ENCODE data around the gene C17orf75.

- no peak for TF ChIP-seq CTCF (IDR thresholded peaks at IDR 0.05)
- no peak for TF ChIP-seq EZH2 (IDR thresholded peaks at IDR 0.05)
- TF ChIP-seq EZH2phosphoT487 (IDR thresholded peaks at IDR 0.05): no peak
These were observed 14.8 kb upstream of the C17orf75 start for GRCh38 chr17:32356750-32357149.

Measured in neural progenitor cell (in vitro differentiated cells).